Lung (tissue), 12 donors: ENCODE results near the gene FAF2. TPM values are rescaled to one million over a fixed set of nuclear protein-coding genes. Genes with fewer than 3 reads are reported as not detected.

Source experiments
- ATAC-seq: fragments of 200-7000 bp; cut with Tn5 transposase; one replicate; pipeline ENCODE4 v1.9.1; 2020; ENCODE audit warnings: moderate number of reproducible peaks; ENCODE audit not compliant: insufficient read depth, low FRiP score
- DNase-seq, 3 donors: peaks; one replicate each; pipeline ENCODE4 v3.0.0-alpha.2; 2013 to 2017
- H3K27ac ChIP-seq, 2 donors: one replicate each; pipeline ENCODE4 v1.5.1; 2013; ENCODE audit warnings: mild to moderate bottlenecking in 2 of 2, moderate library complexity in 2 of 2, control low read depth in 1 of 2, inconsistent platforms in 1 of 2, low read depth in 1 of 2, low read length in 1 of 2
- H3K27me3 ChIP-seq, 3 donors: one replicate each; pipeline ENCODE4 v1.5.1; 2013; ENCODE audit warnings: low read length in 2 of 3; ENCODE audit not compliant: control insufficient read depth in 3 of 3, insufficient read depth in 3 of 3
- H3K36me3 ChIP-seq, 4 donors: one replicate each; pipeline ENCODE4 v1.5.1; 2013; ENCODE audit warnings: low read length in 4 of 4, mild to moderate bottlenecking in 1 of 4, moderate library complexity in 1 of 4; ENCODE audit not compliant: control insufficient read depth in 4 of 4, insufficient read depth in 4 of 4
- H3K4me1 ChIP-seq, 5 donors: one replicate each; pipeline ENCODE4 v1.5.1; 2013; ENCODE audit warnings: low read length in 5 of 5, mild to moderate bottlenecking in 2 of 5, moderate library complexity in 1 of 5; ENCODE audit not compliant: control insufficient read depth in 5 of 5, insufficient read depth in 5 of 5
- H3K4me3 ChIP-seq: one replicate; pipeline ENCODE4 v1.5.1; 2013; ENCODE audit warnings: mild to moderate bottlenecking, control low read depth, moderate library complexity
- H3K9ac ChIP-seq, 2 donors: one replicate each; pipeline ENCODE4 v1.5.1; 2013; ENCODE audit warnings: low read length in 2 of 2, control low read depth in 1 of 2; ENCODE audit not compliant: insufficient read depth in 1 of 2
- H3K9me3 ChIP-seq, 4 donors: one replicate each; pipeline ENCODE4 v1.5.1; 2013; ENCODE audit warnings: low read length in 3 of 4, mild to moderate bottlenecking in 1 of 4, moderate library complexity in 1 of 4; ENCODE audit not compliant: control insufficient read depth in 4 of 4, insufficient read depth in 3 of 4
- WGBS, 2 donors: extraction: QIAGEN DNeasy Blood & Tissue Kit; methylation state at CpG; one replicate each; pipeline ENCODE4 v1.1.7; 2013; 5-methylcytosine and 5-hydroxymethylcytosine counted together
- polyA plus RNA-seq, 2 donors: library from polyadenylated mRNA; stranded (reverse); fragments of 200-250 nt; gene quantifications; one replicate each; pipeline ENCODE4 v1.2.1, GENCODE V29; 2013
- total RNA-seq, 2 donors: library from RNA; depleted of rRNA in 1 of 2; stranded (reverse); fragments of >200 nt in 1 of 2; gene quantifications; one replicate each; pipeline ENCODE4 v1.2.1, GENCODE V29; 2014 to 2021
- TF ChIP-seq, protein P1 (sequence below): IDR thresholded peaks from 2 replicates; pipeline ENCODE4 v1.5.1; 2012; ENCODE audit warnings: mild to moderate bottlenecking; ENCODE audit errors: control extremely low read depth, extremely low read depth
- donor health status: control.
- donor health status: control.
- donor health status: Bipolar disorder and iron deficiency.
- donor health status: healthy.
- donor health status: DM: yes; HTN: yes; CAD: no.

The FAF2 gene
- total and polyA plus RNA-seq, 4 donors = 12.5 to 40.1 (median 26.6) TPM

DNA sequence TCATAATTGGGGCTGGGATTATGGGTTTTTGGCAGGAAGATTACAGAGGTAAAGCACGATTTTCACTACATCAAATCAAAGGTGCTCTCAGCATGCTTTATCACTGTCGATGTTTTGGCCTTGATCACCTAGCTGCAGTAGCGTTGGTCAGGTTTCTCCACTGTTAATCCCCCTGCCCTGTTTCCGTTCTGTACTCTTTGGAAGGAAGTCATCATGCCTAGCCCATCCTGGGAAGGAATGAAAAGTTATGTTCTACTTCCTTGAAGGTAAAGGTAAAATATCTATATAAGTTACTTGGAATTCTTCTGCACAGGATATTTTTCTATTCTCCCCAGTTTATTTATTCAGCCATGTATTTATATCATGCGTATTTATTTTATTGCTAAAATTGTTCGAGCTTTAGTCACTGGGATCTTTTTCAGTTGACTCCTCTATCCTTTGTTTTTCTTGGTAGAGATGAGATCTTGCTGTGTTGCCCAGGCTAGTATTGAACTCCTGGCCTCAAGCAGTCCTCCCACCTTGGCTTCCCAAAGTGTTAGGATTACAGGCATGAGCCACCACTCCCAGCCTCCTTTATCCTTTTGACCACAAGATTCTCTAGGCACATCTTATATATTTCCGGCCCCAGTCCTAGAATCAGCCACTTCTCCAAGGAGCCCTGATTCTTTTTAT lies 25.3 kb downstream of the FAF2 start:
- peaks cover 0 to 3% (median 1%) of the 10 kb centered on the region in 4 donors for H3K9me3 ChIP-seq
- no peak overlapping the region for H3K9ac ChIP-seq
- WGBS, 2 donors = 78 to 91% methylated on average over 7 of the region's 7 CpGs
- H3K36me3 ChIP-seq = peaks cover 0 to 11% (median 4%) of the 10 kb centered on the region in 4 donors
- H3K4me1 ChIP-seq = peaks cover 0 to 3% (median 0%) of the 10 kb centered on the region in 5 donors
- no peak overlapping the region for H3K27ac ChIP-seq
- no peaks in the 10 kb centered on the region for H3K27me3 ChIP-seq
- TF ChIP-seq, protein P1, sequence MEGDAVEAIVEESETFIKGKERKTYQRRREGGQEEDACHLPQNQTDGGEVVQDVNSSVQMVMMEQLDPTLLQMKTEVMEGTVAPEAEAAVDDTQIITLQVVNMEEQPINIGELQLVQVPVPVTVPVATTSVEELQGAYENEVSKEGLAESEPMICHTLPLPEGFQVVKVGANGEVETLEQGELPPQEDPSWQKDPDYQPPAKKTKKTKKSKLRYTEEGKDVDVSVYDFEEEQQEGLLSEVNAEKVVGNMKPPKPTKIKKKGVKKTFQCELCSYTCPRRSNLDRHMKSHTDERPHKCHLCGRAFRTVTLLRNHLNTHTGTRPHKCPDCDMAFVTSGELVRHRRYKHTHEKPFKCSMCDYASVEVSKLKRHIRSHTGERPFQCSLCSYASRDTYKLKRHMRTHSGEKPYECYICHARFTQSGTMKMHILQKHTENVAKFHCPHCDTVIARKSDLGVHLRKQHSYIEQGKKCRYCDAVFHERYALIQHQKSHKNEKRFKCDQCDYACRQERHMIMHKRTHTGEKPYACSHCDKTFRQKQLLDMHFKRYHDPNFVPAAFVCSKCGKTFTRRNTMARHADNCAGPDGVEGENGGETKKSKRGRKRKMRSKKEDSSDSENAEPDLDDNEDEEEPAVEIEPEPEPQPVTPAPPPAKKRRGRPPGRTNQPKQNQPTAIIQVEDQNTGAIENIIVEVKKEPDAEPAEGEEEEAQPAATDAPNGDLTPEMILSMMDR = no peak
- ATAC-seq (no peak), DNase-seq (no peak)
- no peak overlapping the region for H3K4me3 ChIP-seq

DNA sequence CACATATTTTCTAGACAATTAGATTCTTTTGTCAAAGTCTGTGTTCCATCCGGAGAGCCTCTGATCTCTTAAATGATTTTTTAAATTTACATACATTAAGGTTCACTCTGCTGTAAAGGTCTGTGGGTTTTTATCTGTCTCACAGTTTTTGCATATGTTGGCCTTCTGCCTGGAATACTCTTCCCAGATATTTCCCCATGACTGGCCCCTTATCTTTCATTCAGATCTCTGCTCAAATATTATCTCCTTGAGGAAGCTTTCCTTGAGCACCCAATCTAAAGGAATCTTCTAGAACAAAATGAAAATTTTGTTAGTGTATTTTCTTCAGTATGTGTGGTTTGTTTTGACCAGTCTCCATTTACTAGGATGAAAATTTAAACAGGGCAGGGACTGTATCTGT lies 26.3 kb downstream of the FAF2 start:
- H3K4me1 ChIP-seq = peaks cover 0 to 2% (median 0%) of the 10 kb centered on the region in 5 donors

DNA sequence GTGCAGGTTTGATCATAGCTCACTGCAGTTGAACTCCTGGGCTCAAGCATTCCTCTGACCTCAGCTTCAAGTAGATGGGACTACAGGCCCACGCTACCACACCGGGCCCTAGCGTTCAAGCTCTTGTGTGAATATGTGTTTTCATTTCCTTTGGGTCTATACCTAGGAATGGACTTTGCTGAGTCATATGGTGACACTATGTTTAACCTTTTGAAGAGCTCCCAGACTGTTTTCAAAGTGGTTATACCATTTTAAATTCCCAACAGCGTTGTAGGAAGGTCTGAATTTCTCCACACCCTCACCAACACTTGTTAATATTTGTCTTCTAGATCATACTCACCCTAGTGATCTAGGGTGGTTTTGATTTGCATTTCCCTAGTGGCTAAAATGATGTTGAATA lies 33.5 kb downstream of the FAF2 start:
- H3K9ac ChIP-seq = no peak overlapping the region
- no peak for ATAC-seq
- no peaks in the 10 kb centered on the region for H3K4me1 ChIP-seq
- TF ChIP-seq, protein P1 = no peak
- H3K36me3 ChIP-seq = peaks cover 8 to 15% (median 14%) of the 10 kb centered on the region in 4 donors
- H3K27me3 ChIP-seq = no peaks in the 10 kb centered on the region
- 88 to 95% methylated on average over 4 of the region's 4 CpGs for WGBS, 2 donors
- H3K27ac ChIP-seq = no peak overlapping the region
- DNase-seq = no peak
- H3K4me3 ChIP-seq = no peak overlapping the region
- H3K9me3 ChIP-seq = no peaks in the 10 kb centered on the region

More for the DNA sequence above, 26.3 kb downstream of the FAF2 start:
- Histone ChIP-seq H3K27ac (no peak overlapping the region), H3K4me3 (no peak overlapping the region), H3K27me3 (no peaks in the 10 kb centered on the region), H3K9ac (no peak overlapping the region), H3K9me3 (peaks cover 0 to 3% (median 1%) of the 10 kb centered on the region in 4 donors), H3K36me3 (peaks cover 0 to 11% (median 4%) of the 10 kb centered on the region in 4 donors)
- ATAC-seq = no peak
- TF ChIP-seq, protein P1 = no peak
- 95 to 100% methylated on average over 1 of the region's 1 CpG for WGBS, 2 donors
- no peak for DNase-seq
